HepG2 (cell line): ENCODE measurements around the gene HIPK2. TPM values are rescaled to one million over a fixed set of nuclear protein-coding genes. Genes with fewer than 3 reads are reported as not detected.

Source experiments
- ARID5B ChIP-seq: IDR thresholded peaks from 2 replicates; pipeline ENCODE4 v1.4.0; 2020; ENCODE audit warnings: mild to moderate bottlenecking, missing genetic modification reagents
- E2F2 ChIP-seq: sonication (generic); formaldehyde crosslinking; IDR thresholded peaks from 2 replicates; pipeline ENCODE4 v1.4.0; 2020; ENCODE audit warnings: missing genetic modification reagents, borderline replicate concordance
- ETS1 ChIP-seq: sonication (generic); formaldehyde crosslinking; IDR thresholded peaks from 2 replicates; pipeline ENCODE4 v1.4.0; 2020; ENCODE audit warnings: missing genetic modification reagents
- GATAD1 ChIP-seq: IDR thresholded peaks from 2 replicates; pipeline ENCODE4 v1.6.1; 2016; ENCODE audit warnings: missing genetic modification reagents, missing compliant biosample characterization
- GRHL1 ChIP-seq: sonication (generic); formaldehyde crosslinking; conservative IDR thresholded peaks from 2 replicates; pipeline ENCODE4 v1.8.0; 2022; ENCODE audit warnings: missing genetic modification reagents
- HMG20A ChIP-seq: IDR thresholded peaks from 2 replicates; pipeline ENCODE4 v1.6.1; 2016; ENCODE audit warnings: borderline replicate concordance
- HOXD1 ChIP-seq: sonication (generic); formaldehyde crosslinking; IDR thresholded peaks from 2 replicates; pipeline ENCODE4 v1.5.0; 2020; ENCODE audit warnings: missing genetic modification reagents
- IKZF5 ChIP-seq: IDR thresholded peaks from 2 replicates; pipeline ENCODE4 v1.6.1; 2018; ENCODE audit warnings: missing genetic modification reagents, mild to moderate bottlenecking, missing compliant biosample characterization
- KLF6 ChIP-seq: IDR thresholded peaks from 2 replicates; pipeline ENCODE4 v1.8.0; 2016; ENCODE audit warnings: missing biosample characterization, missing genetic modification reagents
- MLLT10 ChIP-seq: sonication (generic); formaldehyde crosslinking; IDR thresholded peaks from 2 replicates; pipeline ENCODE4 v1.4.0; 2020; ENCODE audit warnings: missing genetic modification reagents
- PRPF4 ChIP-seq: fragments of 200-400 bp; formaldehyde crosslinking; IDR thresholded peaks from 2 replicates; pipeline ENCODE4 v1.6.1; 2016; ENCODE audit warnings: low read length, low read depth; ENCODE audit not compliant: poor library complexity, severe bottlenecking
- RFX1 ChIP-seq: fragments of 450-650 bp; IDR thresholded peaks from 2 replicates; pipeline ENCODE4 v1.6.1; 2017
- TBP ChIP-seq: sonication (generic); formaldehyde crosslinking; IDR thresholded peaks from 2 replicates; pipeline ENCODE4 v1.5.0; 2020; ENCODE audit warnings: missing genetic modification reagents
- ZC3H4 ChIP-seq: sonication (generic); formaldehyde crosslinking; IDR thresholded peaks from 2 replicates; pipeline ENCODE4 v1.4.0; 2020; ENCODE audit warnings: missing genetic modification reagents, borderline replicate concordance
- ZKSCAN5 ChIP-seq: sonication (generic); formaldehyde crosslinking; IDR thresholded peaks from 2 replicates; pipeline ENCODE4 v1.5.1; 2020; ENCODE audit warnings: mild to moderate bottlenecking, missing genetic modification reagents
- ZNF572 ChIP-seq: sonication (generic); formaldehyde crosslinking; IDR thresholded peaks from 2 replicates; pipeline ENCODE4 v1.5.1; 2020; ENCODE audit warnings: mild to moderate bottlenecking, missing genetic modification reagents
- ZNF7 ChIP-seq: IDR thresholded peaks from 2 replicates; pipeline ENCODE4 v1.6.1; 2016; ENCODE audit warnings: missing biosample characterization, missing genetic modification reagents
- ZNF781 ChIP-seq: sonication (generic); formaldehyde crosslinking; IDR thresholded peaks from 2 replicates; pipeline ENCODE4 v1.5.1; 2020; ENCODE audit warnings: borderline replicate concordance, mild to moderate bottlenecking, missing genetic modification reagents; ENCODE audit errors: not compliant biosample characterization
- ZSCAN9 ChIP-seq: IDR thresholded peaks from 2 replicates; pipeline ENCODE4 v1.6.1; 2016; ENCODE audit warnings: borderline replicate concordance
- polyA plus RNA-seq, 8 experiments: library from polyadenylated mRNA; depleted of rRNA in 3 of 8; stranded (reverse) in 7 of 8; unstranded in 1 of 8; fragments of >200 nt; fragmentation: Illumina TruSeq in 4 of 8; extraction: Trizol in 4 of 8; gene quantifications; 2 replicates each; pipeline versions ENCODE4 v1.2.1 to v1.2.3, GENCODE V29; 2011 to 2016; ENCODE audit warnings: low read depth in 4 of 8, missing spikeins in 1 of 8, mixed read lengths in 1 of 8; ENCODE audit not compliant: insufficient read depth in 1 of 8
- total RNA-seq, 5 experiments: library from RNA; depleted of rRNA; stranded (reverse); fragments of >200 nt; fragmentation: Illumina TruSeq; extraction: Trizol; gene quantifications; 2 replicates each; pipeline ENCODE4 v1.2.3, GENCODE V29; 2016; ENCODE audit warnings: low read depth in 1 of 5

The HIPK2 gene
- total and polyA plus RNA-seq, 2 of the 13 experiments (the other 11 are each of a cell fraction or from before 2014, with no cell fraction given): 14.4 to 20.2 TPM

GRCh38 chr7:139658908-139659675 is 118.7 kb downstream of the HIPK2 start (continued):
- TF ChIP-seq PRPF4: no peak
- TF ChIP-seq GRHL1 (CRISPR knock-in tag): no peak
- no peak for TF ChIP-seq KLF6
- TF ChIP-seq HOXD1 (CRISPR knock-in tag): no peak
- no peak for TF ChIP-seq IKZF5 (CRISPR knock-in tag)
- no peak for TF ChIP-seq MLLT10 (CRISPR knock-in tag)
- no peak for TF ChIP-seq ETS1 (CRISPR knock-in tag)
- TF ChIP-seq E2F2 (CRISPR knock-in tag): no peak
- no peak for TF ChIP-seq ZSCAN9 (CRISPR knock-in tag)
- TF ChIP-seq ZKSCAN5 (CRISPR knock-in tag): no peak
- TF ChIP-seq RFX1: no peak
- 0 out of 2 replicates have a peak, but pooled peaks have one; percentile 17 for TF ChIP-seq HMG20A (CRISPR knock-in tag)
- no peak for TF ChIP-seq TBP (CRISPR knock-in tag)
- no peak for TF ChIP-seq ZNF7 (CRISPR knock-in tag)
- no peak for TF ChIP-seq ZC3H4 (CRISPR knock-in tag)
- TF ChIP-seq ZNF572: no peak
- peak; percentile 56; the same call in 1 of the 2 replicates for TF ChIP-seq ARID5B (CRISPR knock-in tag)
- TF ChIP-seq ZNF781 (CRISPR knock-in tag): no peak
- no peak for TF ChIP-seq GATAD1 (CRISPR knock-in tag)
